IPS-20b (cell line): Measurements from ENCODE around the gene PCBP4.
"Not testable (repeated sequence)": the region's sequence is repeated elsewhere in the genome, so short reads cannot be mapped to it uniquely, and the experiment has no call there.

Source experiments
- H3K27ac ChIP-seq: one replicate; pipeline ENCODE4 v1.5.1; 2013; ENCODE audit warnings: low read length
- H3K27me3 ChIP-seq: 2 replicates; pipeline ENCODE4 v1.6.1; 2013; ENCODE audit warnings: mild to moderate bottlenecking, low read length, inconsistent platforms; ENCODE audit not compliant: insufficient read depth
- H3K36me3 ChIP-seq: 2 replicates; pipeline ENCODE4 v1.6.1; 2013; ENCODE audit warnings: low read depth, mild to moderate bottlenecking, inconsistent platforms, low read length, moderate library complexity; ENCODE audit not compliant: insufficient read depth
- H3K4me1 ChIP-seq: 2 replicates; pipeline ENCODE4 v1.6.1; 2013; ENCODE audit warnings: mild to moderate bottlenecking, control low read depth, inconsistent platforms, low read length, moderate library complexity; ENCODE audit not compliant: insufficient read depth
- H3K4me3 ChIP-seq: 2 replicates; pipeline ENCODE4 v1.5.1; 2013; ENCODE audit warnings: mild to moderate bottlenecking, low read length, inconsistent platforms
- H3K9ac ChIP-seq: 2 replicates; pipeline ENCODE4 v1.6.1; 2013; ENCODE audit warnings: low read depth, mild to moderate bottlenecking, inconsistent platforms, low read length, moderate library complexity
- H3K9me3 ChIP-seq: 2 replicates; pipeline ENCODE4 v1.6.1; 2013; ENCODE audit warnings: mild to moderate bottlenecking, low read depth, low read length, inconsistent platforms; ENCODE audit not compliant: insufficient read depth

PCBP4 gene

GRCh38 chr3:52004163-52004787 lies 37.0 kb upstream of the PCBP4 start:
- Histone ChIP-seq H3K4me1 (peaks cover 18% of the 10 kb centered on the region), H3K9ac (no peak overlapping the region), H3K4me3 (no peak overlapping the region), H3K27ac (no peak overlapping the region), H3K27me3 (no peaks in the 10 kb centered on the region), H3K9me3 (no peaks in the 10 kb centered on the region), H3K36me3 (no peaks in the 10 kb centered on the region)

GRCh38 chr3:52002748-52003147 lies 35.5 kb upstream of the PCBP4 start:
- Histone ChIP-seq H3K27ac (no peak overlapping the region), H3K9ac (no peak overlapping the region; the same call in 1 of the 2 replicates), H3K27me3 (no peaks in the 10 kb centered on the region), H3K4me3 (peak overlapping the region; percentile 23; the same call in 1 of the 2 replicates), H3K4me1 (peaks cover 18% of the 10 kb centered on the region), H3K36me3 (no peaks in the 10 kb centered on the region), H3K9me3 (no peaks in the 10 kb centered on the region)

GRCh38 chr3:52001443-52001974 lies 34.3 kb upstream of the PCBP4 start:
- Histone ChIP-seq H3K9me3 (no peaks in the 10 kb centered on the region), H3K9ac (no peak overlapping the region), H3K36me3 (no peaks in the 10 kb centered on the region), H3K4me1 (peaks cover 14% of the 10 kb centered on the region), H3K27me3 (no peaks in the 10 kb centered on the region), H3K27ac (no peak overlapping the region), H3K4me3 (no peak overlapping the region)

GRCh38 chr3:51999846-52000245 lies 32.6 kb upstream of the PCBP4 start:
- Histone ChIP-seq H3K4me3 (no peak overlapping the region), H3K36me3 (peaks cover 6% of the 10 kb centered on the region), H3K4me1 (peaks cover 8% of the 10 kb centered on the region; the same call in 1 of the 2 replicates), H3K9ac (no peak overlapping the region), H3K27ac (no peak overlapping the region), H3K9me3 (no peaks in the 10 kb centered on the region), H3K27me3 (no peaks in the 10 kb centered on the region)

GRCh38 chr3:51998774-51999173 lies 31.5 kb upstream of the PCBP4 start:
- Histone ChIP-seq H3K9me3 (no peaks in the 10 kb centered on the region), H3K9ac (no peak overlapping the region), H3K4me1 (peaks cover 12% of the 10 kb centered on the region; the same call in 1 of the 2 replicates), H3K36me3 (peaks cover 16% of the 10 kb centered on the region), H3K27ac (no peak overlapping the region), H3K27me3 (no peaks in the 10 kb centered on the region), H3K4me3 (no peak overlapping the region)

GRCh38 chr3:51997935-51998596 lies 30.8 kb upstream of the PCBP4 start:
- Histone ChIP-seq H3K4me1 (peaks cover 12% of the 10 kb centered on the region; the same call in 1 of the 2 replicates), H3K27me3 (no peaks in the 10 kb centered on the region), H3K9me3 (no peaks in the 10 kb centered on the region), H3K9ac (no peak overlapping the region), H3K27ac (no peak overlapping the region), H3K4me3 (no peak overlapping the region), H3K36me3 (peaks cover 23% of the 10 kb centered on the region)

- Histone ChIP-seq H3K4me3 (no peak overlapping the region), H3K4me1 (peaks cover 12% of the 10 kb centered on the region; the same call in 1 of the 2 replicates), H3K9ac (no peak overlapping the region), H3K36me3 (peaks cover 32% of the 10 kb centered on the region), H3K27ac (no peak overlapping the region), H3K27me3 (no peaks in the 10 kb centered on the region), H3K9me3 (no peaks in the 10 kb centered on the region)
Observed at GRCh38 chr3:51997172-51997571, 29.9 kb upstream of the PCBP4 start.

GRCh38 chr3:51995346-51996163 lies 28.3 kb upstream of the PCBP4 start, which contains the start of gene RPL29:
TSS of gene RPL29 (minus strand) at chr3:51995895. CDS start at chr3:51995461, 434 bp downstream.
- Histone ChIP-seq H3K4me1 (peaks cover 10% of the 10 kb centered on the region; the same call in 1 of the 2 replicates), H3K27ac (peak within 1 kb of the TSS; percentile 94), H3K36me3 (peaks cover 39% of the 10 kb centered on the region), H3K27me3 (no peaks in the 10 kb centered on the region), H3K4me3 (peak within 1 kb of the TSS; percentile 84), H3K9me3 (no peaks in the 10 kb centered on the region), H3K9ac (peak within 1 kb of the TSS; percentile 97)

- Histone ChIP-seq H3K9me3 (no peaks in the 10 kb centered on the region), H3K27ac (no peak overlapping the region), H3K27me3 (no peaks in the 10 kb centered on the region), H3K9ac (peak overlapping the region; percentile 97), H3K36me3 (peaks cover 39% of the 10 kb centered on the region), H3K4me1 (peaks cover 10% of the 10 kb centered on the region; the same call in 1 of the 2 replicates), H3K4me3 (peak overlapping the region; percentile 84)
Observed at GRCh38 chr3:51994530-51994929, 27.3 kb upstream of the PCBP4 start.

GRCh38 chr3:51993657-51994056 lies 26.4 kb upstream of the PCBP4 start:
- not testable (repeated sequence) for H3K27ac ChIP-seq, H3K9ac ChIP-seq, H3K9me3 ChIP-seq, H3K4me3 ChIP-seq, H3K4me1 ChIP-seq, H3K27me3 ChIP-seq
- peaks cover 39% of the 10 kb centered on the region for H3K36me3 ChIP-seq

GRCh38 chr3:51992017-51992682 lies 24.9 kb upstream of the PCBP4 start:
- H3K9ac ChIP-seq, result no peak overlapping the region; the same call in 1 of the 2 replicates
- H3K27ac ChIP-seq, result no peak overlapping the region
- H3K4me1 ChIP-seq, result peaks cover 10% of the 10 kb centered on the region; the same call in 1 of the 2 replicates

More at GRCh38 chr3:51992017-51992682, 24.9 kb upstream of the PCBP4 start:
- H3K36me3 ChIP-seq, result peaks cover 39% of the 10 kb centered on the region
- no peaks in the 10 kb centered on the region for H3K9me3 ChIP-seq
- H3K4me3 ChIP-seq, result no peak overlapping the region
- H3K27me3 ChIP-seq, result no peaks in the 10 kb centered on the region
